Keratinocyte (primary cell): ENCODE measurements around the gene CCDC197.

Experiments
- EZH2 ChIP-seq: IDR thresholded peaks from one replicate; pipeline ENCODE4 v1.6.1; 2012; ENCODE audit warnings: inconsistent platforms, mild to moderate bottlenecking, low read length, moderate library complexity
- TF ChIP-seq, protein P1 (sequence below), 3 experiments: IDR thresholded peaks in 1 of 3; conservative IDR thresholded peaks in 1 of 3; optimal IDR thresholded peaks in 1 of 3; 2 replicates in 2 of 3; 3 replicates in 1 of 3; pipeline versions ENCODE3 to v1.5.1; 2011; ENCODE audit warnings: low read length in 3 of 3, mild to moderate bottlenecking in 3 of 3, moderate library complexity in 2 of 3, control low read depth in 1 of 3, inconsistent platforms in 1 of 3; ENCODE audit not compliant: insufficient read depth in 2 of 3; ENCODE audit errors: extremely low read depth in 1 of 3

DNA sequence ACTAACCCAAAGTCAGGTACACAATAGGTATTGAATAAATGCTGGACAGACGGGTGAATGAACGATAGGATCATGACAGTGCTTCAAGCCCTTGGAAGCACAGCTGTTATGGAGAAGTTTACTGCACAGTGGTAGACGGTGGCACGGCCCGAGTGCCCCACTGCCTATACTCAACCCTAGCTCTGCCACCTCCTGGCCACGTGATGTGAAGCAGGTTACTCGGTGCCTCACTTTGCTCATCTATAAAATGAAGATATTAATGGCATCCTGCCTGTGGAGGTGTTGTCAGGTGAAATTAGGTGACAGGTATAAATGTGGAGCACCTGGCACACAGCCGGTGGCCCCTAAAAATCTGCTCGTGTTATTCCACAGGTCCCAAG, 26.5 kb upstream of the CCDC197 start:
- TF ChIP-seq, protein P1, sequence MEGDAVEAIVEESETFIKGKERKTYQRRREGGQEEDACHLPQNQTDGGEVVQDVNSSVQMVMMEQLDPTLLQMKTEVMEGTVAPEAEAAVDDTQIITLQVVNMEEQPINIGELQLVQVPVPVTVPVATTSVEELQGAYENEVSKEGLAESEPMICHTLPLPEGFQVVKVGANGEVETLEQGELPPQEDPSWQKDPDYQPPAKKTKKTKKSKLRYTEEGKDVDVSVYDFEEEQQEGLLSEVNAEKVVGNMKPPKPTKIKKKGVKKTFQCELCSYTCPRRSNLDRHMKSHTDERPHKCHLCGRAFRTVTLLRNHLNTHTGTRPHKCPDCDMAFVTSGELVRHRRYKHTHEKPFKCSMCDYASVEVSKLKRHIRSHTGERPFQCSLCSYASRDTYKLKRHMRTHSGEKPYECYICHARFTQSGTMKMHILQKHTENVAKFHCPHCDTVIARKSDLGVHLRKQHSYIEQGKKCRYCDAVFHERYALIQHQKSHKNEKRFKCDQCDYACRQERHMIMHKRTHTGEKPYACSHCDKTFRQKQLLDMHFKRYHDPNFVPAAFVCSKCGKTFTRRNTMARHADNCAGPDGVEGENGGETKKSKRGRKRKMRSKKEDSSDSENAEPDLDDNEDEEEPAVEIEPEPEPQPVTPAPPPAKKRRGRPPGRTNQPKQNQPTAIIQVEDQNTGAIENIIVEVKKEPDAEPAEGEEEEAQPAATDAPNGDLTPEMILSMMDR (optimal IDR thresholded peaks at IDR 0.05 in 1 of 3, IDR thresholded peaks at IDR 0.05 in 1 of 3, conservative IDR thresholded peaks at IDR 0.05 in 1 of 3; ENCODE audit: extremely low read depth in 1 of 3, insufficient read depth in 2 of 3, low read length in 3 of 3), result peak in 2 of 3 experiments; percentile 57 to 92
- no peak for TF ChIP-seq EZH2
